Osteocyte (in vitro differentiated cells): Measurements from ENCODE around the gene CXCL1. TPM values are rescaled to one million over a fixed set of nuclear protein-coding genes. Genes with fewer than 3 reads are reported as not detected.

Experiments used
- DNase-seq: peaks from one replicate; pipeline ENCODE4 v3.0.0; 2021; ENCODE audit warnings: mixed read lengths; ENCODE audit not compliant: unreplicated experiment; ENCODE audit errors: extremely low spot score
- H3K27ac Mint-ChIP-seq: one replicate; pipeline ENCODE4 v1.8.0; 2021; ENCODE audit warnings: mild to moderate bottlenecking, mixed read lengths; ENCODE audit not compliant: unreplicated experiment
- H3K27me3 Mint-ChIP-seq: one replicate; pipeline ENCODE4 v1.8.0; 2021; ENCODE audit warnings: mixed read lengths; ENCODE audit not compliant: unreplicated experiment
- H3K36me3 Mint-ChIP-seq: one replicate; pipeline ENCODE4 v1.8.0; 2021; ENCODE audit warnings: mixed read lengths; ENCODE audit not compliant: unreplicated experiment
- H3K4me1 Mint-ChIP-seq: one replicate; pipeline ENCODE4 v1.8.0; 2021; ENCODE audit warnings: mixed read lengths; ENCODE audit not compliant: unreplicated experiment
- H3K4me3 Mint-ChIP-seq: one replicate; pipeline ENCODE4 v1.8.0; 2021; ENCODE audit warnings: mild to moderate bottlenecking, moderate library complexity, mixed read lengths; ENCODE audit not compliant: unreplicated experiment
- H3K9me3 Mint-ChIP-seq: one replicate; pipeline ENCODE4 v1.8.0; 2021; ENCODE audit warnings: mixed read lengths; ENCODE audit not compliant: unreplicated experiment
- CTCF ChIP-seq: fragments of 200-600 bp; sonication (generic); IDR thresholded peaks from 2 replicates; pipeline ENCODE4 v1.5.0; 2021; ENCODE audit warnings: antibody characterized with exemption, mild to moderate bottlenecking, moderate library complexity
- total RNA-seq: library from RNA; stranded (reverse); gene quantifications from 2 replicates; pipeline ENCODE4 v1.2.1, GENCODE V29; 2021

CXCL1 gene
- total RNA-seq, 1 donor from 2014 or later, result 132 TPM

GRCh38 chr4:73864961-73865360 is 4.2 kb upstream of the CXCL1 start:
- H3K9me3 Mint-ChIP-seq, result no peaks in the 10 kb centered on the region

GRCh38 chr4:73865431-73866096 is 3.6 kb upstream of the CXCL1 start:
- no peak for TF ChIP-seq CTCF
- H3K9me3 Mint-ChIP-seq, result no peaks in the 10 kb centered on the region
- DNase-seq, result no peak
- H3K36me3 Mint-ChIP-seq, result peaks cover 6% of the 10 kb centered on the region
- no peaks in the 10 kb centered on the region for H3K27me3 Mint-ChIP-seq
- H3K4me1 Mint-ChIP-seq, result peaks cover 76% of the 10 kb centered on the region
- H3K4me3 Mint-ChIP-seq, result no peak overlapping the region
- H3K27ac Mint-ChIP-seq, result peak overlapping the region; percentile 27

More at GRCh38 chr4:73864961-73865360, 4.2 kb upstream of the CXCL1 start:
- H3K36me3 Mint-ChIP-seq, result peaks cover 3% of the 10 kb centered on the region
- H3K4me3 Mint-ChIP-seq, result no peak overlapping the region
- peak overlapping the region; percentile 79 for H3K27ac Mint-ChIP-seq
- H3K4me1 Mint-ChIP-seq, result peaks cover 77% of the 10 kb centered on the region
- no peak for DNase-seq
- TF ChIP-seq CTCF, result no peak
- no peaks in the 10 kb centered on the region for H3K27me3 Mint-ChIP-seq

GRCh38 chr4:73866246-73866645 is 2.9 kb upstream of the CXCL1 start:
- Mint-ChIP-seq H3K4me3 (no peak overlapping the region), H3K27me3 (no peaks in the 10 kb centered on the region), H3K4me1 (peaks cover 77% of the 10 kb centered on the region), H3K36me3 (peaks cover 11% of the 10 kb centered on the region), H3K27ac (no peak overlapping the region), H3K9me3 (no peaks in the 10 kb centered on the region)
- TF ChIP-seq CTCF, result no peak
- no peak for DNase-seq

GRCh38 chr4:73867783-73868182 is 1.4 kb upstream of the CXCL1 start:
- DNase-seq, result no peak
- Mint-ChIP-seq H3K36me3 (peaks cover 11% of the 10 kb centered on the region), H3K4me3 (no peak overlapping the region), H3K27ac (peak overlapping the region; percentile 91), H3K27me3 (no peaks in the 10 kb centered on the region), H3K9me3 (no peaks in the 10 kb centered on the region), H3K4me1 (peaks cover 69% of the 10 kb centered on the region)
- TF ChIP-seq CTCF, result no peak

- Mint-ChIP-seq H3K9me3 (no peaks in the 10 kb centered on the region), H3K4me3 (peak overlapping the region; percentile 89), H3K4me1 (peaks cover 66% of the 10 kb centered on the region), H3K36me3 (peaks cover 11% of the 10 kb centered on the region), H3K27ac (peak overlapping the region; percentile 91), H3K27me3 (no peaks in the 10 kb centered on the region)
- no peak for DNase-seq
- no peak for TF ChIP-seq CTCF
Observed at GRCh38 chr4:73868206-73869129, 725 bp upstream of the CXCL1 start.
